Liver (tissue), 9 donors: ENCODE measurements around the gene RGS7. TPM values are rescaled to one million over a fixed set of nuclear protein-coding genes. Genes with fewer than 3 reads are reported as not detected.

Experiments
- DNase-seq: peaks from one replicate; pipeline ENCODE4 v3.0.0-alpha.2; 2017; ENCODE audit warnings: low spot score
- H3K27ac ChIP-seq, 2 donors: one replicate each; pipeline ENCODE4 v1.7.0; 2013; ENCODE audit warnings: inconsistent platforms in 2 of 2, low read length in 2 of 2, control low read depth in 1 of 2, low read depth in 1 of 2, mild to moderate bottlenecking in 1 of 2
- H3K27me3 ChIP-seq, 4 donors: one replicate each; pipeline versions ENCODE4 v1.6.1 to v1.7.0; 2013; ENCODE audit warnings: low read length in 3 of 4, inconsistent platforms in 1 of 4, mild to moderate bottlenecking in 1 of 4, moderate library complexity in 1 of 4; ENCODE audit not compliant: control insufficient read depth in 4 of 4, insufficient read depth in 4 of 4
- H3K36me3 ChIP-seq, 4 donors: one replicate each; pipeline versions ENCODE4 v1.6.1 to v1.7.0; 2013; ENCODE audit warnings: low read length in 3 of 4, mild to moderate bottlenecking in 3 of 4, low read depth in 1 of 4, moderate library complexity in 1 of 4; ENCODE audit not compliant: control insufficient read depth in 4 of 4, insufficient read depth in 3 of 4
- H3K4me1 ChIP-seq, 4 donors: one replicate each; pipeline versions ENCODE4 v1.6.1 to v1.7.0; 2013; ENCODE audit warnings: low read length in 3 of 4, mild to moderate bottlenecking in 3 of 4, moderate library complexity in 1 of 4; ENCODE audit not compliant: control insufficient read depth in 4 of 4, insufficient read depth in 4 of 4
- H3K4me3 ChIP-seq, 3 donors: one replicate each; pipeline versions ENCODE4 v1.6.1 to v1.7.0; 2013; ENCODE audit warnings: low read length in 3 of 3, control low read depth in 1 of 3, low read depth in 1 of 3, mild to moderate bottlenecking in 1 of 3
- H3K9ac ChIP-seq, 2 donors: one replicate each; pipeline ENCODE4 v1.7.0; 2013; ENCODE audit warnings: low read length in 2 of 2, mild to moderate bottlenecking in 2 of 2, moderate library complexity in 2 of 2, control low read depth in 1 of 2, low read depth in 1 of 2
- H3K9me3 ChIP-seq, 4 donors: one replicate each; pipeline versions ENCODE4 v1.6.1 to v1.7.0; 2013; ENCODE audit warnings: low read length in 3 of 4; ENCODE audit not compliant: control insufficient read depth in 4 of 4
- ATF3 ChIP-seq: IDR thresholded peaks from 2 replicates; pipeline ENCODE4 v1.6.1; 2016; ENCODE audit warnings: antibody characterized with exemption
- CTCF ChIP-seq: fragments of 150-350 bp; IDR thresholded peaks from 2 replicates; pipeline ENCODE4 v1.5.1; 2017; ENCODE audit warnings: improper control_type of control experiment, low read depth, low read length; ENCODE audit not compliant: missing input control
- EGR1 ChIP-seq, 2 donors: IDR thresholded peaks; 2 replicates each; pipeline ENCODE4 v1.6.1; 2016 to 2018; ENCODE audit warnings: antibody characterized with exemption in 2 of 2, low read depth in 2 of 2
- FOXA1 ChIP-seq: IDR thresholded peaks from 2 replicates; pipeline ENCODE4 v1.6.1; 2016; ENCODE audit warnings: antibody characterized with exemption
- FOXA2 ChIP-seq: IDR thresholded peaks from 2 replicates; pipeline ENCODE4 v1.6.1; 2016; ENCODE audit warnings: antibody characterized with exemption
- GABPA ChIP-seq, 2 donors: IDR thresholded peaks in 1 of 2; conservative IDR thresholded peaks in 1 of 2; 2 replicates each; pipeline ENCODE4 v1.6.1; 2016; ENCODE audit warnings: antibody characterized with exemption in 2 of 2, mild to moderate bottlenecking in 1 of 2, moderate library complexity in 1 of 2
- HNF4A ChIP-seq, 2 donors: conservative IDR thresholded peaks; 2 replicates each; pipeline ENCODE4 v1.6.1; 2016; ENCODE audit warnings: antibody characterized with exemption in 2 of 2, mild to moderate bottlenecking in 2 of 2
- HNF4G ChIP-seq: IDR thresholded peaks from 2 replicates; pipeline ENCODE4 v1.6.1; 2016; ENCODE audit warnings: antibody characterized with exemption
- JUND ChIP-seq, 2 donors: IDR thresholded peaks; 2 replicates each; pipeline ENCODE4 v1.6.1; 2016; ENCODE audit warnings: antibody characterized with exemption in 2 of 2
- MAX ChIP-seq: IDR thresholded peaks from 2 replicates; pipeline ENCODE4 v1.6.1; 2016; ENCODE audit warnings: antibody characterized with exemption
- RAD21 ChIP-seq, 2 donors: IDR thresholded peaks; 2 replicates each; pipeline ENCODE4 v1.6.1; 2016; ENCODE audit warnings: antibody characterized with exemption in 2 of 2, mild to moderate bottlenecking in 2 of 2
- REST ChIP-seq: IDR thresholded peaks from 2 replicates; pipeline ENCODE4 v1.6.1; 2016; ENCODE audit warnings: antibody characterized with exemption, mild to moderate bottlenecking
- RXRA ChIP-seq, 2 donors: IDR thresholded peaks; 2 replicates each; pipeline ENCODE4 v1.6.1; 2017 to 2018; ENCODE audit warnings: antibody characterized with exemption in 2 of 2, mild to moderate bottlenecking in 1 of 2
- SP1 ChIP-seq: IDR thresholded peaks from 2 replicates; pipeline ENCODE4 v1.6.1; 2018; ENCODE audit warnings: antibody characterized with exemption, mild to moderate bottlenecking
- TAF1 ChIP-seq: conservative IDR thresholded peaks from 2 replicates; pipeline ENCODE4 v1.6.1; 2016; ENCODE audit warnings: antibody characterized with exemption, mild to moderate bottlenecking
- YY1 ChIP-seq: IDR thresholded peaks from 2 replicates; pipeline ENCODE4 v1.6.1; 2016; ENCODE audit warnings: antibody characterized with exemption, mild to moderate bottlenecking
- ZBTB33 ChIP-seq: IDR thresholded peaks from 2 replicates; pipeline ENCODE4 v1.6.1; 2016; ENCODE audit warnings: antibody characterized with exemption
- WGBS: extraction: QIAGEN DNeasy Blood & Tissue Kit; methylation state at CpG from one replicate; pipeline ENCODE4 v1.1.7; 2013; 5-methylcytosine and 5-hydroxymethylcytosine counted together
- polyA plus RNA-seq, 2 donors: library from polyadenylated mRNA; stranded (reverse) in 1 of 2; unstranded in 1 of 2; fragments of 200-250 nt in 1 of 2; fragments of >200 nt in 1 of 2; fragmentation: Nextera tagmentation in 1 of 2; extraction: Ambion mirVana in 1 of 2; gene quantifications; one replicate each; pipeline versions ENCODE4 v1.2.1 to v1.2.3, GENCODE V29; 2013 to 2015
- total RNA-seq, 2 donors: library from RNA; depleted of rRNA; stranded (reverse); fragments of >200 nt; gene quantifications; one replicate each; pipeline ENCODE4 v1.2.3, GENCODE V29; 2014
- donor health status: healthy.
- donor health status: healthy.
- donor health status: healthy.
- donor health status: healthy.
- donor health status: healthy.

RGS7 gene
- total and polyA plus RNA-seq, 4 donors: 0.05 to 0.18 TPM; not detected in 2

- TF ChIP-seq ZBTB33: no peak
- TF ChIP-seq CTCF: no peak
- TF ChIP-seq RAD21 (IDR thresholded peaks at IDR 0.05): no peak
- no peak for TF ChIP-seq TAF1
- no peak for TF ChIP-seq FOXA2
- TF ChIP-seq JUND (IDR thresholded peaks at IDR 0.05): no peak
- TF ChIP-seq FOXA1: no peak
- no peak for TF ChIP-seq EGR1 (IDR thresholded peaks at IDR 0.05; ENCODE audit: low read depth in 2 of 2)
- TF ChIP-seq ATF3: no peak
- no peak for TF ChIP-seq SP1
- TF ChIP-seq MAX: no peak
- TF ChIP-seq YY1: no peak
- no peak for TF ChIP-seq HNF4G
- no peak for TF ChIP-seq GABPA (IDR thresholded peaks at IDR 0.05 in 1 of 2, conservative IDR thresholded peaks at IDR 0.05 in 1 of 2)
- TF ChIP-seq REST: no peak
- H3K27ac ChIP-seq: no peak overlapping the region
- no peaks in the 10 kb centered on the region for H3K4me1 ChIP-seq
- no peaks in the 10 kb centered on the region for H3K36me3 ChIP-seq
- DNase-seq: no peak
- no peak overlapping the region for H3K4me3 ChIP-seq
- 55% methylated on average over 3 of the region's 3 CpGs for WGBS
- H3K27me3 ChIP-seq: peaks cover 0 to 2% (median 0%) of the 10 kb centered on the region in 4 donors
- no peaks in the 10 kb centered on the region for H3K9me3 ChIP-seq
- no peak overlapping the region for H3K9ac ChIP-seq
Measured at GRCh38 chr1:241171991-241172390, 185.0 kb downstream of the RGS7 start.

- WGBS: 83% methylated on average over 14 of the region's 14 CpGs
- Histone ChIP-seq H3K9me3 (no peaks in the 10 kb centered on the region), H3K4me1 (no peaks in the 10 kb centered on the region), H3K9ac (no peak overlapping the region), H3K4me3 (no peak overlapping the region), H3K27me3 (peaks cover 0 to 2% (median 0%) of the 10 kb centered on the region in 4 donors), H3K27ac (no peak overlapping the region), H3K36me3 (no peaks in the 10 kb centered on the region)
- DNase-seq: no peak
- TF ChIP-seq HNF4A (conservative IDR thresholded peaks at IDR 0.05): no peak
- no peak for TF ChIP-seq CTCF
- TF ChIP-seq RXRA (IDR thresholded peaks at IDR 0.05): no peak
- no peak for TF ChIP-seq TAF1
- TF ChIP-seq HNF4G: no peak
- no peak for TF ChIP-seq REST
- no peak for TF ChIP-seq FOXA1
- TF ChIP-seq JUND (IDR thresholded peaks at IDR 0.05): no peak
- TF ChIP-seq YY1: no peak
- no peak for TF ChIP-seq EGR1 (IDR thresholded peaks at IDR 0.05; ENCODE audit: low read depth in 2 of 2)
- no peak for TF ChIP-seq MAX
- TF ChIP-seq SP1: no peak
- TF ChIP-seq FOXA2: no peak
Measured at GRCh38 chr1:241167121-241167630, 189.8 kb downstream of the RGS7 start.
